GM12892 (cell line): ENCODE results near the gene YIPF6.
"Not testable (repeated sequence)": the region's sequence is repeated elsewhere in the genome, so short reads cannot be mapped to it uniquely, and the experiment has no call there.

Experiments used
- DNase-seq: peaks from one replicate; pipeline ENCODE4 v3.0.0; 2011; ENCODE audit not compliant: insufficient read length
- FAIRE-seq: peaks from 2 replicates; lab custom pipeline; 2011; peaks lifted over from hg19 to GRCh38; lab: Jason Lieb, UNC
- POLR2A ChIP-seq: IDR thresholded peaks from 2 replicates; pipeline ENCODE4 v1.6.1; 2011; ENCODE audit warnings: low read depth, low read length, control low read depth
- POLR2AphosphoS5 ChIP-seq: IDR thresholded peaks from 2 replicates; pipeline ENCODE4 v1.6.1; 2011; ENCODE audit warnings: low read depth, low read length, control low read depth
- TAF1 ChIP-seq: IDR thresholded peaks from 2 replicates; pipeline ENCODE4 v1.6.1; 2011; ENCODE audit warnings: low read depth, mild to moderate bottlenecking, control low read depth, low read length, borderline replicate concordance

Gene YIPF6

GRCh38 chrX:68511255-68511654 lies 12.4 kb downstream of the YIPF6 start:
- FAIRE-seq (peak; percentile 57), DNase-seq (no peak)
- TF ChIP-seq POLR2AphosphoS5 (no peak), POLR2A (no peak), TAF1 (no peak)

DNA sequence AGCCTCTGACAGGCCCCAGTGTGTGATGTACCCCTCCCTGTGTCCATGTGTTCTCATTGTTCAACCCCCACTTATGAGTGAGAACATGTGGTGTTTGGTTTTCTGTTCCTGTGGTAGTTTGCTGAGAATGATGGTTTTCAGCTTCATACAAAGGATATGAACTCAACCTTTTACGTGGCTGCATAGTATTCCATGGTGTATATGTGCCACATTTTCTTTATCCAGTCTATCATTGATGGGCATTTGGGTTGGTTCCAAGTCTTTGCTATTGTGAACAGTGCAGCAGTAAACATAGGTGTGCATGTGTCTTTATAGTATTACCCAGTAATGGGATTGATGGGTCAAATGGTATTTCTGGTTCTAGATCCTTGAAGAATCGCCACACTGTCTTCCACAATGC lies 25.8 kb downstream of the YIPF6 start:
- not testable (repeated sequence) for FAIRE-seq, DNase-seq

GRCh38 chrX:68532831-68533533 lies 34.1 kb downstream of the YIPF6 start:
- TF ChIP-seq POLR2A = no peak
- no peak for TF ChIP-seq TAF1
- TF ChIP-seq POLR2AphosphoS5 = no peak
- no peak for FAIRE-seq

DNA sequence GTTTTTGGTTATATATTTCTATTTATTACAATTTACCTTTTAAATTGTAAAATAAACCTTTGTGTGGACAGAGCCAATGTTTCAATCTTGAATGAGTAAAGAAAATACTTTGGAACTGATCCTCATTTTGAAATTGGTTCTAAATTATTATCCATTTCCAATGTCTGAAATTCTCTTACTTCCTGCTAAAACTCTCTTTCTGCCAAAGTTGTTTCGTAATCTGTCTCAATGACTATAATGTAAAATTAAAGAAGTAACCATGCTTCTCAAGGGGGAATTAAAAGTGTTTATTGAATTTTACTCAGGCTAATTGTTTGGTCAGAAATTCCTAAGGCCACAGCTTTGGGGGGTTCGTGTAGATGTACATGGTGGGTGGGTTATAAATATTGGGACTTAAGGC lies 34.8 kb downstream of the YIPF6 start:
- DNase-seq (no peak), FAIRE-seq (no peak)
- TF ChIP-seq POLR2AphosphoS5 = no peak
- no peak for TF ChIP-seq TAF1
- no peak for TF ChIP-seq POLR2A

More at GRCh38 chrX:68532831-68533533, 34.1 kb downstream of the YIPF6 start:
- DNase-seq = no peak

DNA sequence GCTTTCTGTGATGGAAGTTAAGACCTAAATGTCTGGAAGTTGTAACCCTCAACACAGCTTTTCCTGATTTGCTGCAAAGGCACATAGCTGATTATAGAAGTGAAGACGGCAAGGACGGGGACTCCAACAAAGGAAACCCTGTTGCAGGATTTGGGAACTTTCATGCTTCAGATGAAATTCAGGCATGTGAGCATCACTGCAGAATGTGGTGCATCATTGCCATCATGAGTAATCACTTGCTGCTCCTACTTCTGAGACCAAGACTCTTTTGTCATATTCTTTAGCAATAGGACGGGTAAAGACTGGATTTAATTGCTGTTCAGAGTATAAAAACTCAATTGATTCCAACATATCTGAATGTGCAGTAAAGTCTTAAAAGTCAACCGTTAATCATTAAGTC lies 35.8 kb downstream of the YIPF6 start:
- TF ChIP-seq POLR2A (no peak), TAF1 (no peak), POLR2AphosphoS5 (no peak)
- DNase-seq = no peak
- FAIRE-seq = no peak

DNA sequence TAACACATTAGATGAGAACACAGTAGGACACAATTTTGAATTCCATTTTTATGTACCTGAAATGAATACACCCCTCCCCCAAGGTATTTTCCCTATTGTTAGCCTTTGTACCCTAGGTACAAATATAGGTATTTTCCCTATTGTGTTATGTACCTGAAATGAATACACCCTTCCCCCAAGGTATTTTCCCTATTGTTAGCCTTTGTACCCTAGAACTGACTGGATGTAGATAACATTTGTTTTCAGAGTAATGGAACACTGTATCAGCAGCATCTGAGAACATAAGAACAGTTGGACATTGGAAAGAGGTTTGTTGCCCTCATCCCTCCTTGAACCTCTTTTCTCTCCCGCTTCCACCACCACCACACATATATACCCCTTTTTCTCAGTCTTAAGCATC lies 37.6 kb downstream of the YIPF6 start:
- FAIRE-seq (no peak), DNase-seq (no peak)
- TF ChIP-seq POLR2AphosphoS5 (no peak), POLR2A (no peak), TAF1 (no peak)

- FAIRE-seq = no peak
- DNase-seq = no peak
- TF ChIP-seq POLR2AphosphoS5 (no peak), TAF1 (no peak), POLR2A (no peak)
Observed at GRCh38 chrX:68536884-68537283, 38.0 kb downstream of the YIPF6 start.

DNA sequence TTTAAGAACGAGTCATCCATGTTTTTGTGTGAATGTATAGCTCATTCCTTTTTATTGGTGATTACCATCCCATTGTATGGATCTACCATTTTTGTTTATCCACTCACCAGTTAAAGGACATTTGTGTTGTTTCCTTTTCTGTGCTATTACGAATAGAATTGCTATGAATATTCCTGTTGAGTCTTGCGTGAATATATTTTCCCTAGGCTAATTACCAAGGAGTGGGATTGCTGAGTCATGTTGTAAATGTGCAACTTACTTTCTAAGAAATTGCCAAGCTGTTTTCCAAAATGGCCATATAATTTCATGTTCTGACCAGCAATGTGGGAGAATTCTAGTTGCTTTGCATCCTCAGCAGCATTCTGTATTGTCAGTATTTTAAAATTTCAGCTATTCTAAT lies 51.3 kb downstream of the YIPF6 start:
- TF ChIP-seq POLR2AphosphoS5 (no peak), TAF1 (no peak), POLR2A (no peak)
- no peak for DNase-seq
- no peak for FAIRE-seq

DNA sequence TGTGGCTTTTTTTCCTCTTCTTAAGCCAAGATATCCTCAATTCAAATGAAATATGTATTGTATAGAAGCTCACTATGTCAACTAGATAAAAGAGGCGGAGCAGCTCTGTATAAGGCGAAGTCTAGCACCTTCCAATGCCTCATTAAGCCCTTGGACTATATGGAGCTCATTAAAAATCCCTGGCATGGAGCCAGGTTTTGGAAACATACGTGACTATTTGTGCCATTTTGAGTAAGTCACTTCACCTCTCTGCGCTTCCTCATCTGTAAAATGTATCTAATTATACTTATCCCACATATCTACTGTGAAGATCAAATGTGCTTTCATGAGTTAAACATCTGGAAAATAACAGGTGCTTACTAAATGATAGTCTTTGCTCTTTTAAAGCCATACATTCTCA lies 57.2 kb downstream of the YIPF6 start:
- DNase-seq = no peak
- FAIRE-seq = no peak
- TF ChIP-seq POLR2AphosphoS5 (no peak), POLR2A (no peak), TAF1 (no peak)

- FAIRE-seq = not testable (repeated sequence)
Observed at GRCh38 chrX:68557126-68557525, 58.3 kb downstream of the YIPF6 start.

DNA sequence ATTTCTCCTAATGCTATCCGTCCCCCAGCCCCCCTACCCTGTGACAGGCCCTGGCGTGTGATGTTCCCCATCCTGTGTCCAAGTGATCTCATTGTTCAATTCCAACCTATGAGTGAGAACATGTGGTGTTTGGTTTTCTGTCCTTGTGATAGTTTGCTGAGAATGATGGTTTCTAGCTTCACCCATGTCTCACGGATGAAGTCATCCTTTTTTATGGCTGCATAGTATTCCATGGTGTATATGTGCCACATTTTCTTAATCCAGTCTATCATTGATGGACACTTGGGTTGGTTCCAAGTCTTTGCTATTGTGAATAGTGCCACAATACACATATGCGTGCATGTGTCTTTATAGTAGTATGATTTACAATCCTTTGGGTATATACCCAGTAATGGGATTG lies 61.1 kb downstream of the YIPF6 start:
- not testable (repeated sequence) for DNase-seq, FAIRE-seq

More at GRCh38 chrX:68557126-68557525, 58.3 kb downstream of the YIPF6 start:
- DNase-seq = not testable (repeated sequence)

GRCh38 chrX:68568136-68568535 lies 69.3 kb downstream of the YIPF6 start:
- FAIRE-seq = no peak
- no peak for TF ChIP-seq POLR2A
- no peak for TF ChIP-seq TAF1
- TF ChIP-seq POLR2AphosphoS5 = no peak

GRCh38 chrX:68570598-68570997 lies 71.7 kb downstream of the YIPF6 start:
- FAIRE-seq (no peak), DNase-seq (no peak)
- no peak for TF ChIP-seq POLR2AphosphoS5
- TF ChIP-seq TAF1 = no peak
- no peak for TF ChIP-seq POLR2A

More at GRCh38 chrX:68568136-68568535, 69.3 kb downstream of the YIPF6 start:
- DNase-seq = no peak

- no peak for TF ChIP-seq POLR2AphosphoS5
- TF ChIP-seq POLR2A = no peak
- no peak for TF ChIP-seq TAF1
- no peak for DNase-seq
- FAIRE-seq = no peak
Observed at GRCh38 chrX:68571292-68571609, 72.4 kb downstream of the YIPF6 start.
